Suprapubic skin (tissue), 4 donors: ENCODE data around the gene MRPS35.

Experiments used
- CTCF ChIP-seq, 2 donors: fragments of 200-600 bp in 1 of 2; fragments of 450-650 bp in 1 of 2; sonication (generic) in 1 of 2; IDR thresholded peaks; one replicate each; pipeline ENCODE4 v1.5.1; 2016 to 2019; ENCODE audit warnings: antibody characterized with exemption in 2 of 2, mild to moderate bottlenecking in 1 of 2, moderate library complexity in 1 of 2
- EP300 ChIP-seq: sonication (generic); formaldehyde crosslinking; IDR thresholded peaks from one replicate; pipeline ENCODE4 v1.6.1; 2017; ENCODE audit warnings: antibody characterized with exemption
- POLR2A ChIP-seq, 2 donors: fragments of 450-650 bp; IDR thresholded peaks; one replicate each; pipeline ENCODE4 v1.6.1; 2017; ENCODE audit warnings: antibody characterized with exemption in 2 of 2, mild to moderate bottlenecking in 2 of 2, moderate library complexity in 2 of 2
- POLR2AphosphoS5 ChIP-seq, 3 donors: sonication (generic); formaldehyde crosslinking; IDR thresholded peaks; one replicate each; pipeline ENCODE4 v1.6.1; 2017; ENCODE audit warnings: antibody characterized with exemption in 3 of 3

GRCh38 chr12:27723212-27723611, 12.6 kb downstream of the MRPS35 start:
- no peak for TF ChIP-seq CTCF (IDR thresholded peaks at IDR 0.05)
- TF ChIP-seq POLR2A (IDR thresholded peaks at IDR 0.05) = no peak
- TF ChIP-seq EP300 = no peak
- no peak for TF ChIP-seq POLR2AphosphoS5 (IDR thresholded peaks at IDR 0.05)
